T1000 (cell line): ENCODE data around the gene TMEM141.
A peak's percentile ranks its signal among the peaks of the same experiment; 100 is the strongest.

Experiments used
- DNase-seq: peaks from one replicate; lab custom pipeline; 2025; ENCODE audit warnings: mixed read lengths; lab: John Stamatoyannopoulos, UW

The TMEM141 gene

GRCh38 chr9:136790640-136791515 is at the start of gene TMEM141:
Gene TMEM141 (plus strand): TSS chr9:136791344. CDS start chr9:136791371, 27 bp downstream.
- peak; percentile 99 for DNase-seq

- DNase-seq, result no peak
Observed at GRCh38 chr9:136741883-136742571, 49.1 kb upstream of the TMEM141 start.

- no peak for DNase-seq
Observed at GRCh38 chr9:136742591-136743391, 48.4 kb upstream of the TMEM141 start, which contains the start of gene LCN10. Gene LCN10 (minus strand): TSS chr9:136742940. CDS start chr9:136742903, 37 bp downstream.

GRCh38 chr9:136743639-136744211 is 47.4 kb upstream of the TMEM141 start:
- no peak for DNase-seq

- no peak for DNase-seq
Observed at GRCh38 chr9:136744773-136745172, 46.4 kb upstream of the TMEM141 start.

GRCh38 chr9:136745389-136746154 is 45.6 kb upstream of the TMEM141 start:
- DNase-seq, result no peak

GRCh38 chr9:136746155-136746490 is 45.0 kb upstream of the TMEM141 start:
- no peak for DNase-seq

- DNase-seq, result no peak
Observed at GRCh38 chr9:136746621-136747020, 44.5 kb upstream of the TMEM141 start.

- no peak for DNase-seq
Observed at GRCh38 chr9:136747161-136748060, 43.7 kb upstream of the TMEM141 start.

- DNase-seq, result no peak
Observed at GRCh38 chr9:136748201-136748600, 42.9 kb upstream of the TMEM141 start, which contains the start of gene LCN6. Gene LCN6 (minus strand): TSS chr9:136748525. CDS start chr9:136748483, 42 bp downstream.

- DNase-seq, result no peak
Observed at GRCh38 chr9:136748666-136749611, 42.2 kb upstream of the TMEM141 start.

GRCh38 chr9:136750526-136750925 is 40.6 kb upstream of the TMEM141 start:
- DNase-seq, result no peak

- no peak for DNase-seq
Observed at GRCh38 chr9:136751244-136751643, 39.9 kb upstream of the TMEM141 start.

GRCh38 chr9:136751814-136752213 is 39.3 kb upstream of the TMEM141 start:
- DNase-seq, result no peak

GRCh38 chr9:136753371-136754058 is 37.6 kb upstream of the TMEM141 start:
- no peak for DNase-seq

GRCh38 chr9:136754059-136754572 is 37.0 kb upstream of the TMEM141 start:
- no peak for DNase-seq

GRCh38 chr9:136754626-136755301 is 36.4 kb upstream of the TMEM141 start:
- DNase-seq, result no peak
